ENCODE results near the gene BAG2.

DNA sequence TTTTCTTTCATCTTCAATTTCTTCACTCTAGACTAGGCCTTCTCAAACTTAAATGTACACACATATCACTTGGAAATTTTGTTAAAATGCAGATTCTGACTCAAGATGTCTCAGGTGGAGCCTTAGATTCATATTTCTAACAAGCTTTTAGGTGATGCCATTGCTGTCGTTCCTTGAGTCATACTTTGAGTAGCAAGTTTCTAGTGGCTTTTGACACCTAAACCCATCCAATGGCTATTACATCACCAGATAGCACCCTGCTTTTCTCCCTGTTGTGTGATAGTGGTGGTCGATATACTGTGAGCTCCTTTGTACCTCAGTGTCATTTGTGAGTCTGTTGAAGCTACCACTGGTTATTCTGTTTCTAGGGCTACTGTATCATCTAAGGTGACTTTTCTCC is 34.8 kb upstream of the BAG2 start:
- TF ChIP-seq, protein P1, sequence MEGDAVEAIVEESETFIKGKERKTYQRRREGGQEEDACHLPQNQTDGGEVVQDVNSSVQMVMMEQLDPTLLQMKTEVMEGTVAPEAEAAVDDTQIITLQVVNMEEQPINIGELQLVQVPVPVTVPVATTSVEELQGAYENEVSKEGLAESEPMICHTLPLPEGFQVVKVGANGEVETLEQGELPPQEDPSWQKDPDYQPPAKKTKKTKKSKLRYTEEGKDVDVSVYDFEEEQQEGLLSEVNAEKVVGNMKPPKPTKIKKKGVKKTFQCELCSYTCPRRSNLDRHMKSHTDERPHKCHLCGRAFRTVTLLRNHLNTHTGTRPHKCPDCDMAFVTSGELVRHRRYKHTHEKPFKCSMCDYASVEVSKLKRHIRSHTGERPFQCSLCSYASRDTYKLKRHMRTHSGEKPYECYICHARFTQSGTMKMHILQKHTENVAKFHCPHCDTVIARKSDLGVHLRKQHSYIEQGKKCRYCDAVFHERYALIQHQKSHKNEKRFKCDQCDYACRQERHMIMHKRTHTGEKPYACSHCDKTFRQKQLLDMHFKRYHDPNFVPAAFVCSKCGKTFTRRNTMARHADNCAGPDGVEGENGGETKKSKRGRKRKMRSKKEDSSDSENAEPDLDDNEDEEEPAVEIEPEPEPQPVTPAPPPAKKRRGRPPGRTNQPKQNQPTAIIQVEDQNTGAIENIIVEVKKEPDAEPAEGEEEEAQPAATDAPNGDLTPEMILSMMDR (optimal IDR thresholded peaks at IDR 0.05 in 1 of 3, IDR thresholded peaks at IDR 0.05 in 1 of 3, conservative IDR thresholded peaks at IDR 0.05 in 1 of 3; ENCODE audit: extremely low read depth in 1 of 3, insufficient read depth in 2 of 3, low read length in 3 of 3): no peak
- TF ChIP-seq EZH2 (IDR thresholded peaks at IDR 0.05; ENCODE audit: low read length): no peak
